ENCODE results near the gene ZNF549. TPM values are rescaled to one million over a fixed set of nuclear protein-coding genes. Genes with fewer than 3 reads are reported as not detected.

Gene ZNF549
- total and polyA plus RNA-seq, 2 of the 13 experiments (the other 11 are each of a cell fraction or from before 2014, with no cell fraction given): 2.8 to 6.4 TPM

Other genes with a start within 250 kb of the ZNF549 start
- gene ZNF460, start 246.9 kb upstream of the ZNF549 start, total RNA-seq (2016; rRNA removed; fragmentation: Illumina TruSeq; extraction: Trizol): 44.8 and 76.3 TPM in 2 replicates
- gene ZNF460, start 246.9 kb upstream of the ZNF549 start, polyA plus RNA-seq (2011; rRNA removed): 14.5 and 15.3 TPM in 2 replicates
- gene ZNF543, start 206.9 kb upstream of the ZNF549 start, total RNA-seq (2016; rRNA removed; fragmentation: Illumina TruSeq; extraction: Trizol): 8.9 and 10.4 TPM in 2 replicates
- gene ZNF543, start 206.9 kb upstream of the ZNF549 start, polyA plus RNA-seq (2011; rRNA removed): 2.1 and 2.5 TPM in 2 replicates
- 8.0 and 9.5 TPM in 2 replicates for gene ZNF304, start 176.1 kb upstream of the ZNF549 start, total RNA-seq (2016; rRNA removed; fragmentation: Illumina TruSeq; extraction: Trizol)
- gene ZNF304, start 176.1 kb upstream of the ZNF549 start, polyA plus RNA-seq (2011; rRNA removed): 3.4 and 3.6 TPM in 2 replicates
- gene TRAPPC2B, start 163.8 kb upstream of the ZNF549 start, total RNA-seq (2016; rRNA removed; fragmentation: Illumina TruSeq; extraction: Trizol): 13.3 and 20.5 TPM in 2 replicates
- 16.8 and 17.7 TPM in 2 replicates for gene TRAPPC2B, start 163.8 kb upstream of the ZNF549 start, polyA plus RNA-seq (2011; rRNA removed)
- gene ZNF547, start 163.8 kb upstream of the ZNF549 start, total RNA-seq (2016; rRNA removed; fragmentation: Illumina TruSeq; extraction: Trizol): 2.1 and 2.6 TPM in 2 replicates
- gene ZNF547, start 163.8 kb upstream of the ZNF549 start, polyA plus RNA-seq (2011; rRNA removed): 2.0 and 2.2 TPM in 2 replicates
- gene ZNF548, start 137.5 kb upstream of the ZNF549 start, total RNA-seq (2016; rRNA removed; fragmentation: Illumina TruSeq; extraction: Trizol): 24.9 and 29.4 TPM in 2 replicates
- 19.5 and 19.6 TPM in 2 replicates for gene ZNF548, start 137.5 kb upstream of the ZNF549 start, polyA plus RNA-seq (2011; rRNA removed)
- gene ZNF17, start 116.2 kb upstream of the ZNF549 start, total RNA-seq (2016; rRNA removed; fragmentation: Illumina TruSeq; extraction: Trizol): 10.1 and 14.0 TPM in 2 replicates
- 3.0 and 3.7 TPM in 2 replicates for gene ZNF17, start 116.2 kb upstream of the ZNF549 start, polyA plus RNA-seq (2011; rRNA removed)
- 19.1 and 21.0 TPM in 2 replicates for gene ZNF749, start 92.0 kb upstream of the ZNF549 start, total RNA-seq (2016; rRNA removed; fragmentation: Illumina TruSeq; extraction: Trizol)
- 18.9 and 22.7 TPM in 2 replicates for gene ZNF749, start 92.0 kb upstream of the ZNF549 start, polyA plus RNA-seq (2011; rRNA removed)
- gene VN1R1, start 70.2 kb upstream of the ZNF549 start, total RNA-seq (2016; rRNA removed; fragmentation: Illumina TruSeq; extraction: Trizol): 0.62 and 0.80 TPM in 2 replicates
- gene VN1R1, start 70.2 kb upstream of the ZNF549 start, polyA plus RNA-seq (2011; rRNA removed): 0.87 and 1.0 TPM in 2 replicates
- gene ZNF772, start 49.8 kb upstream of the ZNF549 start, total RNA-seq (2016; rRNA removed; fragmentation: Illumina TruSeq; extraction: Trizol): 17.2 and 23.6 TPM in 2 replicates
- 3.1 and 4.0 TPM in 2 replicates for gene ZNF772, start 49.8 kb upstream of the ZNF549 start, polyA plus RNA-seq (2011; rRNA removed)
- 8.8 and 9.0 TPM in 2 replicates for gene ZNF419, start 39.6 kb upstream of the ZNF549 start, total RNA-seq (2016; rRNA removed; fragmentation: Illumina TruSeq; extraction: Trizol)
- 8.5 and 11.1 TPM in 2 replicates for gene ZNF419, start 39.6 kb upstream of the ZNF549 start, polyA plus RNA-seq (2011; rRNA removed)
- gene ZNF773, start 27.4 kb upstream of the ZNF549 start, total RNA-seq (2016; rRNA removed; fragmentation: Illumina TruSeq; extraction: Trizol): 6.7 and 6.9 TPM in 2 replicates
- 5.7 and 7.3 TPM in 2 replicates for gene ZNF773, start 27.4 kb upstream of the ZNF549 start, polyA plus RNA-seq (2011; rRNA removed)
- gene ZNF550, start 32.5 kb downstream of the ZNF549 start, total RNA-seq (2016; rRNA removed; fragmentation: Illumina TruSeq; extraction: Trizol): 8.0 and 8.6 TPM in 2 replicates
- gene ZNF550, start 32.5 kb downstream of the ZNF549 start, polyA plus RNA-seq (2011; rRNA removed): 9.1 and 12.1 TPM in 2 replicates
- gene ZNF416, start 51.6 kb downstream of the ZNF549 start, total RNA-seq (2016; rRNA removed; fragmentation: Illumina TruSeq; extraction: Trizol): 5.3 and 6.6 TPM in 2 replicates
- gene ZNF416, start 51.6 kb downstream of the ZNF549 start, polyA plus RNA-seq (2011; rRNA removed): 1.5 and 2.1 TPM in 2 replicates
- gene ZIK1, start 56.8 kb downstream of the ZNF549 start, total RNA-seq (2016; rRNA removed; fragmentation: Illumina TruSeq; extraction: Trizol): 7.2 and 9.8 TPM in 2 replicates
- 1.9 and 2.1 TPM in 2 replicates for gene ZIK1, start 56.8 kb downstream of the ZNF549 start, polyA plus RNA-seq (2011; rRNA removed)
- 7.5 and 7.8 TPM in 2 replicates for gene ZNF530, start 72.5 kb downstream of the ZNF549 start, total RNA-seq (2016; rRNA removed; fragmentation: Illumina TruSeq; extraction: Trizol)
- 1.1 and 1.6 TPM in 2 replicates for gene ZNF530, start 72.5 kb downstream of the ZNF549 start, polyA plus RNA-seq (2011; rRNA removed)
- gene ZNF134, start 86.9 kb downstream of the ZNF549 start, total RNA-seq (2016; rRNA removed; fragmentation: Illumina TruSeq; extraction: Trizol): 17.1 and 19.4 TPM in 2 replicates
- 6.8 and 7.1 TPM in 2 replicates for gene ZNF134, start 86.9 kb downstream of the ZNF549 start, polyA plus RNA-seq (2011; rRNA removed)
- gene ZNF211, start 105.8 kb downstream of the ZNF549 start, total RNA-seq (2016; rRNA removed; fragmentation: Illumina TruSeq; extraction: Trizol): 11.2 and 12.2 TPM in 2 replicates
- 9.9 and 12.7 TPM in 2 replicates for gene ZNF211, start 105.8 kb downstream of the ZNF549 start, polyA plus RNA-seq (2011; rRNA removed)
- gene ZSCAN4, start 141.6 kb downstream of the ZNF549 start, total RNA-seq (2016; rRNA removed; fragmentation: Illumina TruSeq; extraction: Trizol): 0.56 and 0.60 TPM in 2 replicates
- gene ZSCAN4, start 141.6 kb downstream of the ZNF549 start, polyA plus RNA-seq (2011; rRNA removed): 0.68 and 0.73 TPM in 2 replicates
- 14.2 and 23.1 TPM in 2 replicates for gene ZNF551, start 154.6 kb downstream of the ZNF549 start, total RNA-seq (2016; rRNA removed; fragmentation: Illumina TruSeq; extraction: Trizol)
- gene ZNF551, start 154.6 kb downstream of the ZNF549 start, polyA plus RNA-seq (2011; rRNA removed): 3.3 and 4.8 TPM in 2 replicates
- gene ZNF154, start 181.8 kb downstream of the ZNF549 start, total RNA-seq (2016; rRNA removed; fragmentation: Illumina TruSeq; extraction: Trizol): not detected in 2 replicates
- gene ZNF154, start 181.8 kb downstream of the ZNF549 start, polyA plus RNA-seq (2011; rRNA removed): not detected in 2 replicates
- gene ZNF671, start 200.3 kb downstream of the ZNF549 start, total RNA-seq (2016; rRNA removed; fragmentation: Illumina TruSeq; extraction: Trizol): not detected in 2 replicates
- gene ZNF671, start 200.3 kb downstream of the ZNF549 start, polyA plus RNA-seq (2011; rRNA removed): not detected in 2 replicates
- 15.6 and 16.9 TPM in 2 replicates for gene ZNF776, start 219.5 kb downstream of the ZNF549 start, total RNA-seq (2016; rRNA removed; fragmentation: Illumina TruSeq; extraction: Trizol)
- gene ZNF776, start 219.5 kb downstream of the ZNF549 start, polyA plus RNA-seq (2011; rRNA removed): 7.6 and 8.2 TPM in 2 replicates
- 2.1 and 3.4 TPM in 2 replicates for gene ZNF586, start 242.3 kb downstream of the ZNF549 start, total RNA-seq (2016; rRNA removed; fragmentation: Illumina TruSeq; extraction: Trizol)
- gene ZNF586, start 242.3 kb downstream of the ZNF549 start, polyA plus RNA-seq (2011; rRNA removed): 0.50 and 0.89 TPM in 2 replicates

All from HepG2 (cell line).